ENCODE measurements around the gene SCAMP1.
"Not testable (repeated sequence)": the region's sequence is repeated elsewhere in the genome, so short reads cannot be mapped to it uniquely, and the experiment has no call there.

Gene SCAMP1

GRCh38 chr5:78362220-78362619 lies 1.8 kb downstream of the SCAMP1 start:
- no peak for DNase-seq

GRCh38 chr5:78364005-78364404 lies 3.6 kb downstream of the SCAMP1 start:
- no peak for DNase-seq

DNA sequence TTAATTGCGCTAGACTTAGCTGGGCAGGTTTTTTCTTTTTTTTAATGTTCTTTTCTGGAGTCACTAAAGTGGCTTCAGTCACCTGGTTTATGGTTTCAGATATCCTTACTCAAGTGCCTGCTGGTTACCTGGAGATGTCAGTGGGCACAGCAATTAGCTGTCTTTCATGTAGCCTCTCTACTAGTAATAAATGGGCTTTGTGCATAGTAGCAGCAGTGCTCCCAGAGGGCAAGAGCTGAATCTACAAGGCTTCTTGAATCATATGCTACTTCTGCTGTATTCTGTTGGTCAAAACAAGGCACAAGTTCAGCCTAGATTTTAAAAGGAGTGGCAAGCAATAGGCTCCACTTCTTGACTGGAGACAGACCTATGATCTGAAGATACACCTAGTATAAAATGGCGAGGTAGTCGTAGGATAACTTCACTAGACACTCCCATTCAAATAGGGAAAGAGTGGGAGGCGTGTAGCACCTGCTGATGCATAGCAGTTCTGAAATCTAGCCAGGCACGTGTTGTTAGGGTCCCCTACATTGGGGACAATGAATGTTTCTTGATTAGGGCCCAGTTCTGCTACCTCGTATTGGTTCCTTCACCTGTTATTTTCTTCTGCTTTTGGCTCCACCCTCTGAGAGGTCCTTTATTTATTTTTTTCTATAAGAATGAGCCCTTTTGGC lies 7.0 kb downstream of the SCAMP1 start:
- no peak for DNase-seq

GRCh38 chr5:78369680-78370079 lies 9.3 kb downstream of the SCAMP1 start:
- DNase-seq = no peak

- DNase-seq = no peak
Measured at GRCh38 chr5:78373231-78373630, 12.8 kb downstream of the SCAMP1 start.

GRCh38 chr5:78376315-78376714 lies 15.9 kb downstream of the SCAMP1 start:
- no peak for DNase-seq

DNA sequence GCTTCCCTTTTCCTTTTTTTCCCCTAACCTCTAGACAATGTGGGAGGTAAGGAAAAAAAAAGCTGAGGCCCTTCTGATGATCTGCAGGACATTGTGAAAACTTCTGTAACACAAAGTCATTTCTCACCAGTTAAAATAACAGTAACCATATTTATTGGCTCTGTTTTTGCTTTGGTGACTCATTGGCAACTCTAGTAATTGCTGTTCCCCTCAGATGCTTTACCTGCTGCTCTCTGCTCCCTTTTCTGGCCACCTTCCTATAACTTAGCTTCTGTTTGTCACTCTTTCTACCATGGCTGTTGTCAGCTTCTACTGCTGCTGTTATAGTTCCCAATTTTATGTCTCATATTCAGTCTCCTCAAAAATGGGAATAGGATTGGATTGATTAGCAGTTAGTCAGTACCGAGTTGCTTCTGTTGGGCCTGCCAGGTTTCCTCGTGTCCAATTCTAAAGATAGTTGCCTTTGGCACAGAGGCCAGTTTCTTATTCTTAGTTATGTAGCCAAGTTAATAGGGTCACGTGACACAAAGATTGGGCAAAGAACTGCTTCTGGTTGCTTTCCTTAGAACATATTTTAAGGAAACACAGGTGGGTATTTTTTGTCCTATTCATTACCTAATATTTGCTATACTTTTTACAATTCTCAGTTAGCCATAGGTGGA lies 16.8 kb downstream of the SCAMP1 start:
- DNase-seq = no peak

GRCh38 chr5:78377718-78378105 lies 17.3 kb downstream of the SCAMP1 start:
- no peak for DNase-seq

DNA sequence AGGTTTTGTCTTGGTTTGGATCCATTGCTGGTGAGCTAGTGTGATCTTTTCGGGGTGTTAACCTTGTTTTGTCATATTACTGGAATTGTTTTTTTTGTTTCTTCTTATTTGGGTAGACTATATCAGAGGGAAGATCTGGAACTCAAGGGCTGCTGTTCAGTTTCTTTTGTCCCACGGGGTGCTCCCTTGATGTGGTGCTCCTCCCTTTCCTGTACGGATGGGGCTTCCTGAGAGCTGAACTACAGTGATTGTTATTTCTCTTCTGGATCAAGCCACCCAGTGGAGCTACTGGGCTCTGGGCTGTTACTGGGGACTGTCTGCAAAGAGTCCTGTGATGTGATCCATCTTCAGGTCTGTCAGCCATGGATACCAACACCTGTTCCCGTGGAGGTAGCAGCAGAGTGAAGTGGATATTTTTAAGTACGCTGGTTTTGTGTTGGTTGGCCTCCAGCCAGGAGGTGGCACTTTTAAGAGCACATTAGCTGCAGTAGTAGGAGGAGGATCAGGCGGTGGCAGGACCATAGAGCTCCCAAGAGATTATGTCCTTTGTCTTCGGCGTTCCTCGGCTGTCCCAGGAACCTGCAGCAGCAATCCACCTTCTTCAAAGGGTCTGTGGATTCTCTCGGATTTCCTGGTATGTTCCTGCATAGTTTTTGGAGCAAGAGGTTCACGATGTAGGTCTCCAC lies 27.2 kb downstream of the SCAMP1 start:
- DNase-seq = no peak

- not testable (repeated sequence) for DNase-seq
Measured at GRCh38 chr5:78391357-78391756, 30.9 kb downstream of the SCAMP1 start.

DNA sequence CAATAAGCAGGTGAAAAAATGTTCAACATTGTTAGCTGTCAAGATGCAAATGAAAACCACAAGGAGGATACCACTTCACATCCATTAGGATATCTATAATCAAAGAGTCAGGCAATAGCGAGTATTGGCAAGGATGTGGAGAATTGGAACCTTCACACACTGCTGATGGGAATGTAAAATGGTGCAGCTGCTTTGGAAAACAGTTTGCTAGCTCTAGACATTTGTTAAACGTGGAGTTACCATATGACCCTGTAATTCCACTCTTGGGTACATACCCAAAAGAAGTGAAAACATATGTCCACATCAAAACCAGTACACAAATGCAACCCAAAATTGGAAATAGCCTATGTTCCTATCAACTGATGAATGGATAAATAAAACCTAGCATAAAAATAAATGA lies 37.4 kb downstream of the SCAMP1 start:
- no peak for DNase-seq

GRCh38 chr5:78399116-78399515 lies 38.7 kb downstream of the SCAMP1 start:
- no peak for DNase-seq

DNA sequence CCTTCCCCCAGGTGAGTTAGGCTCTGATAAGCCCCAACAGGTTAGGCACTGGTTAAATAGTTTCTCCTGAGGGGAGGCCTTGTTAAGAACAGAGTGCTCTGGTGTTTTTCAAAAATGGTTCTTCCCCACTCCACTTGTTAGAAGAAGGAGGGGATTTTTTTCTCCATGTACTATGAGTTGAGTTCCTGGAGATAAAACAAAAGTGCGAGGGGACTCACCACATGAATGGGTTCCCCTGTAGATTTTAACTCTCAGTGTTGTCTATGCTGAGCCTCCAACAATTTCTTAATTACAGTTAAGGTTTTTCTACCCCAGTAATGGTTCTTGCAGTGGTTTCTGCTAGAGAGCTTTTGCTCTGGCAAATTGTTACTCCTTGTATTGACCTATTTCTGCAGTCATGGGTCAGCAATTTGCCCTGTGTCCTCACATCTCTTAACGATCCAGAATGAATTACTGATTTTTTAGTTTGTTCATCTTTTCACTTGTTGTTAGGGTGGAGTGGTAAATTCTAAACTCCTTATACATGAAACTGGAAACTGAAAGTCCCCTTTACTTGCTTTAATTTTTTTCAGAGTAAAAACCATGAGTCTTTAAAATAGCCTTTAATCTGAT lies 44.4 kb downstream of the SCAMP1 start:
- no peak for DNase-seq

GRCh38 chr5:78405829-78406750 lies 45.7 kb downstream of the SCAMP1 start:
- no peak for DNase-seq

DNA sequence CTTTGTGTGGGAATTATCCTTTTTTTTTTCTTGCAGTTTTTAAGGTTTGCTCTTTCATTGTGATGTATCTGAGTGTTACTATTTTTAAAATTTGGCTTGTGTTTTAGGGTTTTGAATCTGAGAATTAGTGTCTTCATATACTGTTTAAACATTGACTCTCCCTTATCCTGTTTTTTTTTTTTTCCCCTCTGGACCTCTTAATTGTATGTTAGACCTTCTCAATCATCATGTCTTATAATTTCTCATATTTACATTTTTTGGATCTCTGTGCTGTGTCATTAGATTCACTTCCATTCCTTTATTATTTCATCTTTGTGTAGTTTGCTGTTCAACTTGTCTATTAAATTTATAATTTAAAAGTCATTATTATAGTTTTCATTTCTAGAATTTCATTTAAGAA lies 47.0 kb downstream of the SCAMP1 start:
- no peak for DNase-seq

DNA sequence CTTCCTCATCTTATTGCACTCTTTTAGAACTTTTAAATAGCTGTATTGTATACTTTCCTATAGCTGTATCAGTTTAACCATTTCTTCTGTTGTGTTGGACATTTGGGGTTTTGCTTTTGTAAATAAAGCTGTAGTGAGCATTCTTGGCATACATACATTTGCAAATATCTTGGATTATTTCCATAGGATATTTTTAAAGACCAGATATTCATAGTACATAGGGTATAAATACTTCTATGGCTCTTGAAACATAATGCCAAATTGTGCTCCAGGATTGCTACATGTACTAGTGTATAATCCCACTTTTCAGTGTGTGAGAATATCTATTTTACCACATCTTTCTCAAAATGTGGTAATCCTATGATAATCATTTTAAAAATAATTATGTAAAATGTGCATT lies 51.2 kb downstream of the SCAMP1 start:
- DNase-seq = no peak

DNA sequence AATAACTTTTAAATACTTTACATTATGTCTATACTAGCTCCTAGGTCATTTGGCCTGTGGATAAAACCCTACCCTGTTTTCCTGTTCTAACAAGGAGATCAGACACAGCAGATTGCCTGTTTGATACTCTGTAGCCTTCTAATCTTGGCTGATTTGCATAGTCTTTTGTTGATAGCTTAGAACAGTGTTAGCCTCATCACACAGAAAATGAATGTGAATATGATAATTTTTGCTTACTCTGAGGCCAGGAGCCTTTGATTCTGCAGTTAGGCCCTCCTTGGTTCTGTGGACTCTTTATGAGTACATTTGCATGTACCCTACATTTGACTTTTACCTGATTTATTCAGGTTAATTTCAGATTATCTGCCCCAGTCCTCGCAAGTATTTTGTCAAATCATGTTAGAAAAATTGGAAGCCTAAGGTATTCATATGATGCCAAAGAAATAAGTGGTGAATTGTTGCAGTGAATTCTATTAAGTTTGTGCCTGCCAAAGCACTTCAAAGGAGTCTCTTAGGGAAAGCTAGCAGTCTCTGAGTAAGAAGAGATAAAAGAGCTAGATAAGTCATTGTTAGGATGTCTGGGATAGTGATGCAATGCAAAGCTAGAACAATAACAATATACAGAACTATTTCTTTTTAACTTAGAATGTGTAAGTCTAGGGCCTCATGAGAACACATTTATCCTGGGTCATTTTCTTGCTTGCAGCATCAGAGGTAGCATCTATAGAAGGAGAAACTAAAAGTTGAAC lies 56.4 kb downstream of the SCAMP1 start:
- no peak for DNase-seq

DNA sequence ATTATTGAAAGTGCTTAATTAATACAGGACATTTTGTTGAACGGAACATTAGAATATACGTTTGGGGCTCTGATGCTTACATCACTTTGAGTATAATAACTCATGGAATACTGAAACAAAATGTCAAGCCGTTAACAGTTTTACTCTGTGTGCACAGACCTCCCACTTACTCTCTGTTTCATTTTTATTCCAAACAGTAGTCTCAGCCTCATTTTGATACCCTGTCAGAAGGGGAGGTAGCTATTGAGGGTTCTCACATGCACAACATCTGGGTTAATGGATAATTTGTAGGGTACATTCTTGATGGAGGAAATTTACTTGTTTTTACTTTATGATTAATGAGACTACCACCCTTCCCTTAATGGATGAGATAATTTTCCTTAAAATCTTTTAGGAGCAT lies 59.0 kb downstream of the SCAMP1 start:
- no peak for DNase-seq

DNA sequence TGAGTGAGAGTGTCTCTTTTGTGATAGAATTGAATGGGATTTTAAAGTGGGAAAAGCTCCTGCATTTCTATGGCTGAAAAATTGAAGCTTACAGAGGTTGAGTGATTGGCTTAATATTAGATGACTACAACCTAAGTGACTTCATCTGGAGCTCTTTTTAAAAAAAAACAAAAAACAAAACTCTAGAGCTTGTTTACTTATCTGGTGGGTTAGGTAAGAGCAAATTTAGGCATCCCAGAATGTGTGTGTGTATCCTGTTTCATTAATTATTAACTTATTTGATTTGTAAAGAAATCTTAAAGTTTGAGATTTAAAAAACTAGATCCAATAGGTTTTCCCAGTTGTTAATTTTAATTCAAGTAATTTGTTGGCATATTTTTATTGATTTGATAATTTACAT lies 60.1 kb downstream of the SCAMP1 start:
- DNase-seq = no peak

GRCh38 chr5:78424665-78425064 lies 64.2 kb downstream of the SCAMP1 start:
- no peak for DNase-seq

- DNase-seq = no peak
Measured at GRCh38 chr5:78429332-78429980, 69.0 kb downstream of the SCAMP1 start.
